ENCODE results near the gene RABGGTA. TPM values are rescaled to one million over a fixed set of nuclear protein-coding genes. Genes with fewer than 3 reads are reported as not detected.

Gene RABGGTA
- total and polyA plus RNA-seq, 9 donors, result 7.9 to 48.3 (median 23.1) TPM

- H3K9me3 ChIP-seq, result no peaks in the 10 kb centered on the region
- intact Hi-C loops (cut with DNase I), result no loop called here
- no peaks in the 10 kb centered on the region for H3K36me3 ChIP-seq
- no peaks in the 10 kb centered on the region for H3K4me1 ChIP-seq (ENCODE audit: insufficient read depth)
- 79 to 86% (median 85%) methylated on average over 11 of the region's 11 CpGs for WGBS, 3 donors
- no peaks in the 10 kb centered on the region for H3K27me3 ChIP-seq
- TF ChIP-seq, protein P1, sequence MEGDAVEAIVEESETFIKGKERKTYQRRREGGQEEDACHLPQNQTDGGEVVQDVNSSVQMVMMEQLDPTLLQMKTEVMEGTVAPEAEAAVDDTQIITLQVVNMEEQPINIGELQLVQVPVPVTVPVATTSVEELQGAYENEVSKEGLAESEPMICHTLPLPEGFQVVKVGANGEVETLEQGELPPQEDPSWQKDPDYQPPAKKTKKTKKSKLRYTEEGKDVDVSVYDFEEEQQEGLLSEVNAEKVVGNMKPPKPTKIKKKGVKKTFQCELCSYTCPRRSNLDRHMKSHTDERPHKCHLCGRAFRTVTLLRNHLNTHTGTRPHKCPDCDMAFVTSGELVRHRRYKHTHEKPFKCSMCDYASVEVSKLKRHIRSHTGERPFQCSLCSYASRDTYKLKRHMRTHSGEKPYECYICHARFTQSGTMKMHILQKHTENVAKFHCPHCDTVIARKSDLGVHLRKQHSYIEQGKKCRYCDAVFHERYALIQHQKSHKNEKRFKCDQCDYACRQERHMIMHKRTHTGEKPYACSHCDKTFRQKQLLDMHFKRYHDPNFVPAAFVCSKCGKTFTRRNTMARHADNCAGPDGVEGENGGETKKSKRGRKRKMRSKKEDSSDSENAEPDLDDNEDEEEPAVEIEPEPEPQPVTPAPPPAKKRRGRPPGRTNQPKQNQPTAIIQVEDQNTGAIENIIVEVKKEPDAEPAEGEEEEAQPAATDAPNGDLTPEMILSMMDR (IDR thresholded peaks at IDR 0.05), result no peak
- no peak for TF ChIP-seq POLR2A (IDR thresholded peaks at IDR 0.05)
- TF ChIP-seq EP300 (IDR thresholded peaks at IDR 0.05), result no peak
- no peak for DNase-seq
- no peak overlapping the region for H3K4me3 ChIP-seq
- no peak overlapping the region for H3K27ac ChIP-seq
Measured at GRCh38 chr14:24277606-24278321, 6.4 kb upstream of the RABGGTA start.

GRCh38 chr14:24277071-24277470, 5.7 kb upstream of the RABGGTA start:
- Histone ChIP-seq H3K36me3 (no peaks in the 10 kb centered on the region), H3K27me3 (no peaks in the 10 kb centered on the region), H3K4me3 (no peak overlapping the region), H3K9me3 (no peaks in the 10 kb centered on the region), H3K27ac (no peak overlapping the region), H3K4me1 (ENCODE audit: insufficient read depth) (no peaks in the 10 kb centered on the region)
- 91 to 95% (median 94%) methylated on average over 6 of the region's 6 CpGs for WGBS, 3 donors
- TF ChIP-seq EP300 (IDR thresholded peaks at IDR 0.05), result no peak
- TF ChIP-seq POLR2A (IDR thresholded peaks at IDR 0.05), result no peak
- TF ChIP-seq, protein P1 (IDR thresholded peaks at IDR 0.05), result no peak
- no peak for DNase-seq
- intact Hi-C loops (cut with DNase I), result no loop called here

DNA sequence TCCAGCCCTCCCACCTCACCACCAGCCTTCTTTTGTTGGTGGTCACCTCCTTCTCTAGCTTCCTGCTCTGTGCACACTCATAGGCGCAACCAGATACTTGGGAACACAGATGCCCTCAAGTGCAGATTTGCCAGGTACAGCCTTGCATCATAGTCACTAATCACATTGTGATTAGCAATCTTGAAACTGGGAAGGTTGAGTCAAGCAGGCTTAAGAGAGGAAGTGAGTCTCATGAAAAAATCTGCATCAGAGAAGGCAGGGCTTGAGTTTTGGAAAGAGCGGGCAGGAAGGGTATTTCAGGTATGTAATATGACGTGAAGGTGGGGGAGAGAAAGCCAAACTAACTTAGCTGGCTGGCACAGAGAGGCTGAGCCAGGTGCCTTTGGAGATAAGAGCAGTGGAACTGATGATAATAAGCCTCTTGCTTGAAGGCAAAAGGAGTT, 2.7 kb upstream of the RABGGTA start:
- 90 to 93% (median 91%) methylated on average over 3 of the region's 3 CpGs for WGBS, 3 donors
- H3K4me1 ChIP-seq (ENCODE audit: insufficient read depth), result peaks cover 2% of the 10 kb centered on the region
- no peak overlapping the region for H3K27ac ChIP-seq
- no peaks in the 10 kb centered on the region for H3K36me3 ChIP-seq
- H3K27me3 ChIP-seq, result no peaks in the 10 kb centered on the region
- H3K4me3 ChIP-seq, result no peak overlapping the region
- TF ChIP-seq EP300 (IDR thresholded peaks at IDR 0.05) (no peak), POLR2A (IDR thresholded peaks at IDR 0.05) (no peak)
- TF ChIP-seq, protein P1 (IDR thresholded peaks at IDR 0.05), result no peak
- H3K9me3 ChIP-seq, result no peaks in the 10 kb centered on the region
- no peak for DNase-seq
- intact Hi-C loops (cut with DNase I), result no loop called here

DNA sequence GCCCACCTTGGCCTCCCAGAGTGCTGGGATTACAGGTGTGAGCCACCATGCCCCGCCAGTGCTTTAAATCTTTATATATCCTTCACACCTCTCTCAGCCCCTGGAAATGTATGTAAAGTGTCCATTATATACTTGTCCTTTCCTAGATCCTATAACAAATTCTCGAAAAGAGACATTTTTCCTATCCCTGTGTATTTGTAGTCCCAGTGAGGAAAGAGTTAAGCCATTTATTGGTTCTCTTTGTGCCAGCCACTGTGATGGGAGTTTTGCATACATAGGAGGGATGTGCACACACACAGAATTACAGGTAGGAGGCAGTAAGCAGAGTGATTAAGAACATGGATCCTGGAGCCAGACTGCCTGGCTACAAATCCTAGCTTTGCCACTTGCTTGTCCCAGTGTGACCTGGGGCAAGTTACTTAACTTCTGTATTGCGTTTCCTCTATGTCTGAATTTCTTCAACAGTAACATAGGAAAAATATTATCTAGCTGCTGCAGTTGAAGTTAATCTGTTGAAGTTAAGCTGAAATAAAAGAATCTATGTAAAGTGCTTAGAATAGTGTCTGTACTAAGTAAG, 2.1 kb upstream of the RABGGTA start:
- 61 to 79% (median 61%) methylated on average over 3 of the region's 3 CpGs for WGBS, 3 donors
- H3K4me1 ChIP-seq (ENCODE audit: insufficient read depth), result peaks cover 2% of the 10 kb centered on the region
- H3K9me3 ChIP-seq, result no peaks in the 10 kb centered on the region
- no peaks in the 10 kb centered on the region for H3K27me3 ChIP-seq
- intact Hi-C loops (cut with DNase I), result no loop called here
- no peak overlapping the region for H3K4me3 ChIP-seq
- no peak for DNase-seq
- TF ChIP-seq, protein P1 (IDR thresholded peaks at IDR 0.05), result no peak
- TF ChIP-seq EP300 (IDR thresholded peaks at IDR 0.05) (no peak), POLR2A (IDR thresholded peaks at IDR 0.05) (no peak)
- no peaks in the 10 kb centered on the region for H3K36me3 ChIP-seq
- H3K27ac ChIP-seq, result no peak overlapping the region

Data from ovary (tissue), 9 donors.